ENCODE data around the gene VSTM2B. TPM values are rescaled to one million over a fixed set of nuclear protein-coding genes. Genes with fewer than 3 reads are reported as not detected.

Gene VSTM2B
- total RNA-seq, 4 donors from 2014 or later = not detected

- no peak for TF ChIP-seq POLR2A (IDR thresholded peaks at IDR 0.05)
- no peak for TF ChIP-seq CTCF (IDR thresholded peaks at IDR 0.05)
- Histone ChIP-seq H3K27me3 (no peaks in the 10 kb centered on the region), H3K4me3 (no peak overlapping the region), H3K36me3 (no peaks in the 10 kb centered on the region), H3K4me1 (no peaks in the 10 kb centered on the region), H3K9me3 (no peaks in the 10 kb centered on the region), H3K27ac (no peak overlapping the region)
- no peak for DNase-seq
- intact Hi-C loops (cut with DNase I; ENCODE audit: low total_unique reads) = no loop called here
These were observed 6.6 kb upstream of the VSTM2B start for GRCh38 chr19:29519146-29519545.

GRCh38 chr19:29519931-29520330, 5.9 kb upstream of the VSTM2B start:
- intact Hi-C loops (cut with DNase I; ENCODE audit: low total_unique reads) = no loop called here
- Histone ChIP-seq H3K27me3 (no peaks in the 10 kb centered on the region), H3K27ac (no peak overlapping the region), H3K4me1 (peaks cover 0 to 2% of the 10 kb centered on the region in 2 donors), H3K36me3 (no peaks in the 10 kb centered on the region), H3K9me3 (no peaks in the 10 kb centered on the region), H3K4me3 (no peak overlapping the region)
- no peak for DNase-seq
- no peak for TF ChIP-seq CTCF (IDR thresholded peaks at IDR 0.05)
- TF ChIP-seq POLR2A (IDR thresholded peaks at IDR 0.05) = no peak

GRCh38 chr19:29520390-29520789, 5.4 kb upstream of the VSTM2B start:
- no peaks in the 10 kb centered on the region for H3K27me3 ChIP-seq

GRCh38 chr19:29521291-29522075, 4.3 kb upstream of the VSTM2B start:
- H3K9me3 ChIP-seq = no peaks in the 10 kb centered on the region
- DNase-seq = no peak
- peaks cover 0 to under 1% of the 10 kb centered on the region in 2 donors for H3K27me3 ChIP-seq
- no peaks in the 10 kb centered on the region for H3K36me3 ChIP-seq
- intact Hi-C loops (cut with DNase I; ENCODE audit: low total_unique reads) = no loop called here
- TF ChIP-seq CTCF (IDR thresholded peaks at IDR 0.05) (no peak), POLR2A (IDR thresholded peaks at IDR 0.05) (no peak)
- no peak overlapping the region for H3K4me3 ChIP-seq
- H3K27ac ChIP-seq = no peak overlapping the region
- peaks cover 0 to 18% of the 10 kb centered on the region in 2 donors for H3K4me1 ChIP-seq

More at GRCh38 chr19:29520390-29520789, 5.4 kb upstream of the VSTM2B start:
- Histone ChIP-seq H3K36me3 (no peaks in the 10 kb centered on the region), H3K4me3 (no peak overlapping the region), H3K27ac (no peak overlapping the region), H3K4me1 (peaks cover 0 to 7% of the 10 kb centered on the region in 2 donors), H3K9me3 (no peaks in the 10 kb centered on the region)
- no peak for TF ChIP-seq CTCF (IDR thresholded peaks at IDR 0.05)
- TF ChIP-seq POLR2A (IDR thresholded peaks at IDR 0.05) = no peak
- intact Hi-C loops (cut with DNase I; ENCODE audit: low total_unique reads) = no loop called here
- no peak for DNase-seq

GRCh38 chr19:29523568-29523967, 2.2 kb upstream of the VSTM2B start:
- H3K27ac ChIP-seq = no peak overlapping the region
- no peak for DNase-seq
- intact Hi-C loops (cut with DNase I; ENCODE audit: low total_unique reads) = no loop called here
- H3K9me3 ChIP-seq = no peaks in the 10 kb centered on the region
- TF ChIP-seq CTCF (IDR thresholded peaks at IDR 0.05) = no peak
- TF ChIP-seq POLR2A (IDR thresholded peaks at IDR 0.05) = no peak
- no peaks in the 10 kb centered on the region for H3K36me3 ChIP-seq
- H3K4me3 ChIP-seq = no peak overlapping the region
- H3K27me3 ChIP-seq = peaks cover under 1 to 8% of the 10 kb centered on the region in 2 donors
- H3K4me1 ChIP-seq = peaks cover 0 to 26% of the 10 kb centered on the region in 2 donors

Data from uterus (tissue), 4 donors.